Skin epidermis (tissue), 12 donors: ENCODE measurements around the gene TANC2.

Experiments
- H3K27ac ChIP-seq, 21 experiments: fragments of 200-600 bp; sonication (generic) in 11 of 21; one replicate each; pipeline ENCODE4 v1.5.0; 2020; ENCODE audit warnings: mild to moderate bottlenecking in 3 of 21, inconsistent platforms in 2 of 21, moderate library complexity in 2 of 21
- H3K4me3 ChIP-seq, 7 experiments: fragments of 200-600 bp; sonication (generic) in 2 of 7; one replicate each; pipeline ENCODE4 v1.5.0; 2020; ENCODE audit warnings: inconsistent platforms in 2 of 7, mild to moderate bottlenecking in 2 of 7, moderate library complexity in 1 of 7

Gene TANC2

GRCh38 chr17:62965686-62966425 lies at the start of gene TANC2:
Gene TANC2, plus strand, starts transcription at chr17:62966235. Its CDS starts 43,325 bp downstream, at chr17:63009560.
- H3K27ac ChIP-seq: peak within 1 kb of the TSS; percentile 44 to 96 (median 88)
- H3K4me3 ChIP-seq: peak within 1 kb of the TSS; percentile 74 to 96 (median 85)

GRCh38 chr17:62916684-62917571 lies 49.1 kb upstream of the TANC2 start:
- H3K27ac ChIP-seq: no peak overlapping the region
- no peak overlapping the region for H3K4me3 ChIP-seq

- Histone ChIP-seq H3K4me3 (no peak overlapping the region), H3K27ac (no peak overlapping the region)
Observed at GRCh38 chr17:62919388-62919787, 46.6 kb upstream of the TANC2 start.

- H3K27ac ChIP-seq: no peak overlapping the region
- no peak overlapping the region for H3K4me3 ChIP-seq
Observed at GRCh38 chr17:62920300-62920699, 45.7 kb upstream of the TANC2 start.

- H3K4me3 ChIP-seq: no peak overlapping the region
- H3K27ac ChIP-seq: no peak overlapping the region
Observed at GRCh38 chr17:62921817-62922216, 44.2 kb upstream of the TANC2 start.

GRCh38 chr17:62923258-62924150 lies 42.5 kb upstream of the TANC2 start:
- H3K27ac ChIP-seq: no peak overlapping the region
- no peak overlapping the region for H3K4me3 ChIP-seq

- Histone ChIP-seq H3K4me3 (no peak overlapping the region), H3K27ac (no peak overlapping the region)
Observed at GRCh38 chr17:62925267-62925836, 40.7 kb upstream of the TANC2 start.

- no peak overlapping the region for H3K4me3 ChIP-seq
- H3K27ac ChIP-seq: no peak overlapping the region
Observed at GRCh38 chr17:62927083-62927482, 39.0 kb upstream of the TANC2 start.

GRCh38 chr17:62929320-62929719 lies 36.7 kb upstream of the TANC2 start:
- Histone ChIP-seq H3K27ac (no peak overlapping the region), H3K4me3 (no peak overlapping the region)

- Histone ChIP-seq H3K27ac (no peak overlapping the region), H3K4me3 (no peak overlapping the region)
Observed at GRCh38 chr17:62931101-62931500, 34.9 kb upstream of the TANC2 start.

GRCh38 chr17:62933501-62934385 lies 32.3 kb upstream of the TANC2 start:
- Histone ChIP-seq H3K4me3 (no peak overlapping the region), H3K27ac (no peak overlapping the region)

GRCh38 chr17:62935098-62935497 lies 30.9 kb upstream of the TANC2 start:
- H3K27ac ChIP-seq: no peak overlapping the region
- no peak overlapping the region for H3K4me3 ChIP-seq

GRCh38 chr17:62935523-62935922 lies 30.5 kb upstream of the TANC2 start:
- Histone ChIP-seq H3K27ac (no peak overlapping the region), H3K4me3 (no peak overlapping the region)

- no peak overlapping the region for H3K27ac ChIP-seq
- no peak overlapping the region for H3K4me3 ChIP-seq
Observed at GRCh38 chr17:62937606-62938005, 28.4 kb upstream of the TANC2 start.

- H3K27ac ChIP-seq: no peak overlapping the region
- H3K4me3 ChIP-seq: no peak overlapping the region
Observed at GRCh38 chr17:62941358-62941991, 24.6 kb upstream of the TANC2 start.

GRCh38 chr17:62948370-62948769 lies 17.7 kb upstream of the TANC2 start:
- no peak overlapping the region for H3K4me3 ChIP-seq
- H3K27ac ChIP-seq: no peak overlapping the region

- Histone ChIP-seq H3K27ac (no peak overlapping the region), H3K4me3 (no peak overlapping the region)
Observed at GRCh38 chr17:62949036-62949435, 17.0 kb upstream of the TANC2 start.

GRCh38 chr17:62950067-62950466 lies 16.0 kb upstream of the TANC2 start:
- no peak overlapping the region for H3K4me3 ChIP-seq
- H3K27ac ChIP-seq: no peak overlapping the region
